GM21381 (cell line): ENCODE measurements around the gene MYBPH.

ENCODE experiments used
- ATAC-seq: cut with Tn5 transposase; IDR thresholded peaks from one replicate; pipeline ENCODE4 v1.9.1; 2021; ENCODE audit warnings: mild to moderate bottlenecking, moderate library complexity; ENCODE audit not compliant: unreplicated experiment

MYBPH gene

GRCh38 chr1:203150511-203151297 is 24.9 kb downstream of the MYBPH start:
- ATAC-seq = no peak

GRCh38 chr1:203149188-203149840 is 26.3 kb downstream of the MYBPH start:
- no peak for ATAC-seq

GRCh38 chr1:203148579-203148978 is 27.0 kb downstream of the MYBPH start:
- no peak for ATAC-seq

GRCh38 chr1:203148127-203148526 is 27.5 kb downstream of the MYBPH start:
- no peak for ATAC-seq

GRCh38 chr1:203147376-203147775 is 28.2 kb downstream of the MYBPH start:
- ATAC-seq = no peak

GRCh38 chr1:203146537-203146936 is 29.1 kb downstream of the MYBPH start:
- ATAC-seq = no peak

- no peak for ATAC-seq
These were observed 29.6 kb downstream of the MYBPH start for GRCh38 chr1:203146042-203146369.

GRCh38 chr1:203145321-203146041 is 30.1 kb downstream of the MYBPH start:
- no peak for ATAC-seq

GRCh38 chr1:203144661-203145060 is 31.0 kb downstream of the MYBPH start:
- no peak for ATAC-seq

- ATAC-seq = no peak
These were observed 32.0 kb downstream of the MYBPH start for GRCh38 chr1:203143641-203144040.

- no peak for ATAC-seq
These were observed 32.8 kb downstream of the MYBPH start for GRCh38 chr1:203142684-203143408.

GRCh38 chr1:203142124-203142523 is 33.5 kb downstream of the MYBPH start:
- ATAC-seq = no peak

GRCh38 chr1:203140743-203141520 is 34.7 kb downstream of the MYBPH start:
- no peak for ATAC-seq

- ATAC-seq = no peak
These were observed 35.6 kb downstream of the MYBPH start for GRCh38 chr1:203139976-203140475.

- ATAC-seq = no peak
These were observed 37.6 kb downstream of the MYBPH start for GRCh38 chr1:203138066-203138465.

- no peak for ATAC-seq
These were observed 38.3 kb downstream of the MYBPH start for GRCh38 chr1:203137324-203137723.

GRCh38 chr1:203136409-203137042 is 39.1 kb downstream of the MYBPH start:
- ATAC-seq = no peak

GRCh38 chr1:203135636-203136305 is 39.9 kb downstream of the MYBPH start:
- ATAC-seq = no peak

- no peak for ATAC-seq
These were observed 41.5 kb downstream of the MYBPH start for GRCh38 chr1:203133970-203134725.
